HEK293T (cell line): Measurements from ENCODE around the gene MYO7B.

ENCODE experiments used
- CTCF ChIA-PET: fragments of 350-600 bp; formaldehyde crosslinking; extraction: SDS; loops from one replicate; lab custom pipeline; 2021; ENCODE audit warnings: antibody characterized with exemption, inconsistent platforms; lab: Yijun Ruan, JAX
- POLR2A ChIA-PET: fragments of 350-600 bp; formaldehyde crosslinking; extraction: SDS; loops from one replicate; lab custom pipeline; 2020; ENCODE audit warnings: antibody characterized with exemption, inconsistent platforms; lab: Yijun Ruan, JAX
- DNase-seq: peaks from one replicate; pipeline ENCODE4 v3.0.0; 2012; ENCODE audit warnings: mixed read lengths; ENCODE audit errors: extremely low spot score
- ARNT ChIP-seq: fragments of 450-650 bp; IDR thresholded peaks from 2 replicates; pipeline ENCODE4 v1.6.1; 2017; ENCODE audit warnings: mild to moderate bottlenecking
- BHLHE40 ChIP-seq: fragments of 450-650 bp; IDR thresholded peaks from 2 replicates; pipeline ENCODE4 v1.6.1; 2016; ENCODE audit warnings: mild to moderate bottlenecking, moderate library complexity, borderline replicate concordance
- CTBP1 ChIP-seq: fragments of 450-650 bp; IDR thresholded peaks from 2 replicates; pipeline ENCODE4 v1.6.1; 2016; ENCODE audit warnings: borderline replicate concordance
- ELF4 ChIP-seq: fragments of 450-650 bp; IDR thresholded peaks from 2 replicates; pipeline ENCODE4 v1.6.1; 2017; ENCODE audit warnings: antibody characterized with exemption
- FOXA1 ChIP-seq: fragments of 450-650 bp; IDR thresholded peaks from 2 replicates; pipeline ENCODE4 v1.6.1; 2016; ENCODE audit warnings: mild to moderate bottlenecking
- FOXK2 ChIP-seq: fragments of 450-650 bp; IDR thresholded peaks from 2 replicates; pipeline ENCODE4 v1.6.1; 2016; ENCODE audit warnings: mild to moderate bottlenecking
- FOXM1 ChIP-seq: fragments of 450-650 bp; IDR thresholded peaks from 2 replicates; pipeline ENCODE4 v1.6.1; 2017; ENCODE audit warnings: mild to moderate bottlenecking, borderline replicate concordance
- HDGF ChIP-seq: fragments of 450-650 bp; IDR thresholded peaks from 2 replicates; pipeline ENCODE4 v1.6.1; 2017; ENCODE audit warnings: antibody characterized with exemption, borderline replicate concordance
- L3MBTL2 ChIP-seq: fragments of 450-650 bp; conservative IDR thresholded peaks from 2 replicates; pipeline ENCODE4 v1.6.1; 2016; ENCODE audit warnings: mild to moderate bottlenecking
- LEF1 ChIP-seq: fragments of 450-650 bp; IDR thresholded peaks from 2 replicates; pipeline ENCODE4 v1.6.1; 2017; ENCODE audit warnings: mild to moderate bottlenecking, borderline replicate concordance
- NFRKB ChIP-seq: fragments of 450-650 bp; IDR thresholded peaks from 2 replicates; pipeline ENCODE4 v1.6.1; 2016; ENCODE audit warnings: mild to moderate bottlenecking, moderate library complexity
- PKNOX1 ChIP-seq: fragments of 450-650 bp; IDR thresholded peaks from 2 replicates; pipeline ENCODE4 v1.6.1; 2016
- SP1 ChIP-seq: fragments of 450-650 bp; IDR thresholded peaks from 2 replicates; pipeline ENCODE4 v1.6.1; 2017
- SUZ12 ChIP-seq: fragments of 450-650 bp; IDR thresholded peaks from 2 replicates; pipeline ENCODE4 v1.6.1; 2016; ENCODE audit warnings: mild to moderate bottlenecking
- TARDBP ChIP-seq: fragments of 450-650 bp; IDR thresholded peaks from 2 replicates; pipeline ENCODE4 v1.6.1; 2016
- ZNF384 ChIP-seq: fragments of 450-650 bp; IDR thresholded peaks from 2 replicates; pipeline ENCODE4 v1.6.1; 2016

The MYO7B gene

GRCh38 chr2:127642706-127643438 is 107.4 kb downstream of the MYO7B start:
- DNase-seq = no peak
- ChIA-PET CTCF (interaction anchor here (1.6 kb wide), 1 partner anchor 52 kb away, joined by 3 read pairs; no protein-coding TSS in a partner anchor), POLR2A (no interaction called here)
- no peak for TF ChIP-seq L3MBTL2
- no peak for TF ChIP-seq LEF1
- no peak for TF ChIP-seq HDGF
- TF ChIP-seq FOXK2 = no peak
- no peak for TF ChIP-seq FOXA1
- no peak for TF ChIP-seq CTBP1
- no peak for TF ChIP-seq SUZ12
- no peak for TF ChIP-seq NFRKB
- TF ChIP-seq ARNT = no peak

- ChIA-PET POLR2A (no interaction called here), CTCF (interaction anchor here (1.6 kb wide), 1 partner anchor 53 kb away, joined by 3 read pairs; no protein-coding TSS in a partner anchor)
- no peak for DNase-seq
- TF ChIP-seq PKNOX1 (no peak), SP1 (no peak), ARNT (no peak), TARDBP (no peak), HDGF (no peak), NFRKB (no peak), ELF4 (no peak), FOXM1 (no peak), BHLHE40 (no peak), LEF1 (no peak), L3MBTL2 (no peak), FOXA1 (no peak), ZNF384 (no peak), CTBP1 (no peak), FOXK2 (no peak), SUZ12 (no peak)
These were observed 108.1 kb downstream of the MYO7B start for GRCh38 chr2:127643439-127644065.

- TF ChIP-seq ELF4 (no peak), CTBP1 (no peak), FOXA1 (no peak), TARDBP (no peak), LEF1 (no peak), FOXM1 (no peak), BHLHE40 (no peak), PKNOX1 (no peak), ARNT (no peak), L3MBTL2 (no peak), NFRKB (no peak), HDGF (no peak), SP1 (no peak), ZNF384 (no peak)
- DNase-seq = no peak
- CTCF ChIA-PET = interaction anchor here (0.6 to 1.6 kb wide), 2 partner anchors 53 to 194 kb away, joined by 3 read pairs; no protein-coding TSS in a partner anchor
- POLR2A ChIA-PET = no interaction called here
These were observed 108.9 kb downstream of the MYO7B start for GRCh38 chr2:127644066-127645025.

- POLR2A ChIA-PET = no interaction called here
- TF ChIP-seq ELF4 (no peak), FOXA1 (no peak)
- CTCF ChIA-PET = no interaction called here
- DNase-seq = no peak
These were observed 109.5 kb downstream of the MYO7B start for GRCh38 chr2:127645026-127645394.

GRCh38 chr2:127645395-127646291 is 110.2 kb downstream of the MYO7B start, which contains the start of gene GPR17:
Gene GPR17 (plus strand): TSS chr2:127646153. CDS start chr2:127650736, 4,583 bp downstream.
- no peak for DNase-seq
- POLR2A ChIA-PET = no interaction called here
- CTCF ChIA-PET = no interaction called here
- TF ChIP-seq FOXM1 (no peak), SP1 (no peak), ELF4 (no peak), NFRKB (no peak)
